GM21723 (cell line): Measurements from ENCODE around the gene CHST7.
"Not testable (repeated sequence)": the region's sequence is repeated elsewhere in the genome, so short reads cannot be mapped to it uniquely, and the experiment has no call there.

ENCODE experiments used
- ATAC-seq: cut with Tn5 transposase; IDR thresholded peaks from one replicate; pipeline ENCODE4 v1.9.1; 2021; ENCODE audit warnings: mild to moderate bottlenecking, moderate library complexity; ENCODE audit not compliant: unreplicated experiment

The CHST7 gene

GRCh38 chrX:46573331-46573891 lies at the start of gene CHST7:
CHST7 (plus strand) TSS chrX:46573765; CDS start chrX:46573932, 167 bp downstream.
- ATAC-seq = peak; percentile 55

GRCh38 chrX:46528640-46529039 lies 44.9 kb upstream of the CHST7 start:
- ATAC-seq = not testable (repeated sequence)

GRCh38 chrX:46529740-46530403 lies 43.7 kb upstream of the CHST7 start:
- not testable (repeated sequence) for ATAC-seq

- ATAC-seq = not testable (repeated sequence)
Measured at GRCh38 chrX:46530404-46530908, 43.1 kb upstream of the CHST7 start.

GRCh38 chrX:46531442-46531841 lies 42.1 kb upstream of the CHST7 start:
- ATAC-seq = no peak

GRCh38 chrX:46543441-46543840 lies 30.1 kb upstream of the CHST7 start:
- ATAC-seq = no peak

GRCh38 chrX:46544527-46544926 lies 29.0 kb upstream of the CHST7 start:
- not testable (repeated sequence) for ATAC-seq

- ATAC-seq = peak; percentile 82
Measured at GRCh38 chrX:46545111-46546005, 28.2 kb upstream of the CHST7 start, which contains the start of gene ZNF674. ZNF674 (minus strand) TSS chrX:46545421; CDS start chrX:46542087, 3,334 bp downstream.

GRCh38 chrX:46547857-46548256 lies 25.7 kb upstream of the CHST7 start:
- no peak for ATAC-seq

GRCh38 chrX:46549914-46550313 lies 23.7 kb upstream of the CHST7 start:
- no peak for ATAC-seq

GRCh38 chrX:46551494-46552128 lies 22.0 kb upstream of the CHST7 start:
- no peak for ATAC-seq

- no peak for ATAC-seq
Measured at GRCh38 chrX:46553935-46554334, 19.6 kb upstream of the CHST7 start.

- ATAC-seq = no peak
Measured at GRCh38 chrX:46554942-46555341, 18.6 kb upstream of the CHST7 start.

- ATAC-seq = no peak
Measured at GRCh38 chrX:46559062-46559461, 14.5 kb upstream of the CHST7 start.

GRCh38 chrX:46561824-46562657 lies 11.5 kb upstream of the CHST7 start:
- peak; percentile 98 for ATAC-seq

- no peak for ATAC-seq
Measured at GRCh38 chrX:46567388-46567787, 6.2 kb upstream of the CHST7 start.

- ATAC-seq = no peak
Measured at GRCh38 chrX:46569621-46570020, 3.9 kb upstream of the CHST7 start.

- no peak for ATAC-seq
Measured at GRCh38 chrX:46571423-46572339, 1.9 kb upstream of the CHST7 start.

GRCh38 chrX:46572340-46572936 lies 1.1 kb upstream of the CHST7 start:
- peak; percentile 44 for ATAC-seq
